GM12875 (cell line): Measurements from ENCODE around the gene HRH2.

Experiments used
- H3K4me3 ChIP-seq: one replicate; pipeline ENCODE4 v1.5.1; 2011; ENCODE audit warnings: low read depth, low read length, control low read depth
- CTCF ChIP-seq: IDR thresholded peaks from 2 replicates; pipeline ENCODE4 v1.5.1; 2011; ENCODE audit warnings: low read depth, mild to moderate bottlenecking, control low read depth, inconsistent platforms, low read length, moderate library complexity, borderline replicate concordance; ENCODE audit not compliant: insufficient read depth

HRH2 gene

GRCh38 chr5:175709276-175709781 lies 51.5 kb downstream of the HRH2 start:
- H3K4me3 ChIP-seq, result no peak overlapping the region
- no peak for TF ChIP-seq CTCF

GRCh38 chr5:175710326-175710725 lies 52.5 kb downstream of the HRH2 start:
- H3K4me3 ChIP-seq, result no peak overlapping the region
- no peak for TF ChIP-seq CTCF

- no peak for TF ChIP-seq CTCF
- no peak overlapping the region for H3K4me3 ChIP-seq
Measured at GRCh38 chr5:175711031-175711430, 53.2 kb downstream of the HRH2 start.

GRCh38 chr5:175711472-175712312 lies 53.8 kb downstream of the HRH2 start:
- no peak overlapping the region for H3K4me3 ChIP-seq
- TF ChIP-seq CTCF, result no peak

GRCh38 chr5:175712313-175712680 lies 54.4 kb downstream of the HRH2 start:
- no peak for TF ChIP-seq CTCF
- no peak overlapping the region for H3K4me3 ChIP-seq

- H3K4me3 ChIP-seq, result no peak overlapping the region
- TF ChIP-seq CTCF, result no peak
Measured at GRCh38 chr5:175712681-175713085, 54.8 kb downstream of the HRH2 start.

- TF ChIP-seq CTCF, result no peak
Measured at GRCh38 chr5:175713930-175714329, 56.1 kb downstream of the HRH2 start.

More at GRCh38 chr5:175713930-175714329, 56.1 kb downstream of the HRH2 start:
- H3K4me3 ChIP-seq, result no peak overlapping the region
